ENCODE measurements around the gene AURKA. TPM values are rescaled to one million over a fixed set of nuclear protein-coding genes. Genes with fewer than 3 reads are reported as not detected.

Gene AURKA
- total RNA-seq: 17.0 and 20.1 TPM in 2 replicates

DNA sequence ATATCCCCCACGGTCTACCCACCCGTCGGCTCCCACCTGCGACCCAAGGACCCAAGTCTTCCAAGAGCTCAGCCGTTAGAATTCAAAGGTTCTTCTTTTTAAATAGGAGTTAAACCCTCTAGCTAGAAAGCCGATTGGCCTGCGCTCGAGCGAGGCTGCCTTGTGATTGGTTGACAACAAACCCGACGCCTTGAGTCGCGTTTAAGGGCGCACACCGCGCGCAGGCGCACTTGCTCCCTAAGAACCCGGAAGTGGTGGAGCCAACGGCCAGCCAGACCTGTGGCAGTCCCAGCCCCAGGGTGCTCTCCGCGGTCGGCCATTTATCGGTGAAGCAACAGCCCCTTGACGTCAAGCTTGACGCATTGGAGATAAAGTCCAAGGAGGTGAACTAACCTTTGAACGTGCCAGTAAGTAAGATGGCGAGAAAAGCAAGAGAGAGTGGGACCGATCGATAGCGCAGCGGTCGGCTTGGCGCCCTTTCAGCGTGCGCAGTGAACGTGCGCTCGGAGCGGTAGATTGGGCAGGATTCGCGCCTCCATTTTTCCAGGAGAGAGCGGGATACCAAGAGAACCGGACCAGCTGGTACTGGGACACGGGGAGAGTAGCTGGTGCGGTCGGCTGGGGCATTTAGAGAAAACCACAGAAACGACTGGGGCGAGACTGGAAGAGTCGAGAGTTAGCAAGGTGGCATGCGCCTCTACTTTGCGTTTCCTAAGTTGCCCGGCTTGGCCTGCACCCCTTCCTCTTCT lies at the start of gene AURKA, which contains the start of gene CSTF1:
Gene AURKA, minus strand, starts transcription at position 84 of the 749 bp plus-strand sequence. CDS start 4,018 bp downstream, outside the sequence.
Gene CSTF1, plus strand, starts transcription at position 514 of the 749 bp plus-strand sequence. CDS start 2,908 bp downstream, outside the sequence.

DNA sequence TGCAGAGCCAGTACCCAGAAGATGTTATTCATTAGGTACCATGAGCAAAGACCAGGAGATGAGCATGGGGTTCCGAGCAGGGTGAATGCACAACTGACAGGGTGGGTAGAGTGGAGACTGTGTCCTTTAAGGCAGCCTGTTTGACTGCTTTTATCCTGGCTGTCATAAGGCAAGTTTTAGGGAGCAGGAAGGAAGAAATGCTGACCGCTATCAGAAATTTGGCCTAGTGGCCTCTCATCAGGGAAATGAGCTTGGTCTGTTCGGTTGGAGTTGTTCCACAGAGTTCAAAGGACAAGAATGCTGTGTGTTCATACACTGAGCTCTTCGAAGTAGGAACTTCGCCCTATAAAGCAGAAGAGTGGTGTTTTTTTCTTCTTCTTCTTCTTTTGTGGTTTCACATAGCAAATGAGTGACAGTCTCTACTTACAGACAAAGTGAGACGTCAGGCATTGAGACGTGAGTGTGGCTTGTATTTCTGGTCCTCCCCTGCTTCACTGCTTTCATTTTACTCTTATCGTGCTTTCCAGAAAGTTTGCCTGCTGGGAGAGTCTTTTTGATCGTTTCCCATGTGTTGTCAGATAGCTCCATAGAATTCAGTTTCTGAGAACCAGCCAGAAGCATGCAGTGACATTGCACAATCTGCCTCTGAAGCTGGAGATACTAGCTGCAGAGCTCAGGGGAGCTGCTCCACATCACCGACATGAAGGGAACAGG lies 19.9 kb upstream of the AURKA start, which contains the start of gene CASS4:
Gene CASS4, plus strand, starts transcription at position 502 of the 714 bp plus-strand sequence. Its CDS starts 199 bp downstream, at position 701.

DNA sequence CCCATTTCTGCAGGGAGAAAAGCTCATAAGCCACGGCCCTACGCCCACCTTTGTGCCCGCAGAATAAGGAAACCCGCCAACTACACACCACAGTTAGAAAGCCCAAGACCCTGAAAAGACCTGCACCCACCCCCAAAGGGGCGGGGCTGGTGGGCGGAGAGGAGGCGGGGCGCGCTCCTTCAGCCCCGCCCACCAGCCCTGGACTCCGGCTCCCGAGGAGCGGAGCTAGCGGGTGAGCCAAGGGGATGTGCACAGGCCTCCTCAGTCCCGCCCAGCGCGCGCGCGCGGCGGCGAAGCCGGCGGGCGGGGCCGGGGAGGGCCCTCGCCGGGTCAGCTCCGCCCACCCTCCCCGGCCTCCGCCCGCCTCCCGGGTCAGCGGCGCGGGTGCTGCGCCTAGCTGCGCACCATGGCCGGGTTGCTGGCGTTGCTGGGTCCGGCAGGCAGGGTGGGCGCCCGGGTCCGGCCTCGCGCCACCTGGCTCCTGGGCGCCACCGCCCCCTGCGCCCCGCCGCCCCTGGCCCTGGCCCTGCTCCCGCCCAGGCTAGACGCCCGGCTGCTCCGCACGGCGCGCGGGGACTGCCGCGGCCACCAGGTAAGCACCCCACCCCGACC lies 33.3 kb downstream of the AURKA start, which contains the start of gene FAM210B:
Gene FAM210B, plus strand, starts transcription at position 375 of the 612 bp plus-strand sequence. Its CDS starts 32 bp downstream, at position 407.

Other genes with a start within 250 kb of the AURKA start
- gene MC3R, start 143.5 kb downstream of the AURKA start, total RNA-seq: not detected in 2 replicates
- gene FAM210B, start 33.2 kb downstream of the AURKA start, total RNA-seq: 41.8 and 46.9 TPM in 2 replicates
- gene CSTF1, start 430 bp upstream of the AURKA start, total RNA-seq: 26.7 and 32.6 TPM in 2 replicates
- gene CASS4, start 20.0 kb upstream of the AURKA start, total RNA-seq: 5.7 and 17.0 TPM in 2 replicates
- 64.6 and 66.1 TPM in 2 replicates for gene RTF2, start 76.4 kb upstream of the AURKA start, total RNA-seq
- not detected in 2 replicates for gene FAM209A, start 132.5 kb upstream of the AURKA start, total RNA-seq
- not detected in 2 replicates for gene FAM209B, start 141.0 kb upstream of the AURKA start, total RNA-seq
- gene TFAP2C, start 237.1 kb upstream of the AURKA start, total RNA-seq: not detected in 2 replicates